NCI-H526 (cell line): ENCODE results near the gene SLC26A9.
A peak's percentile ranks its signal among the peaks of the same experiment; 100 is the strongest.
"Not testable (repeated sequence)": the region's sequence is repeated elsewhere in the genome, so short reads cannot be mapped to it uniquely, and the experiment has no call there.

ENCODE experiments used
- DNase-seq, 2 experiments: peaks; one replicate each; lab custom pipeline; 2025; lab: John Stamatoyannopoulos, UW

Gene SLC26A9

DNA sequence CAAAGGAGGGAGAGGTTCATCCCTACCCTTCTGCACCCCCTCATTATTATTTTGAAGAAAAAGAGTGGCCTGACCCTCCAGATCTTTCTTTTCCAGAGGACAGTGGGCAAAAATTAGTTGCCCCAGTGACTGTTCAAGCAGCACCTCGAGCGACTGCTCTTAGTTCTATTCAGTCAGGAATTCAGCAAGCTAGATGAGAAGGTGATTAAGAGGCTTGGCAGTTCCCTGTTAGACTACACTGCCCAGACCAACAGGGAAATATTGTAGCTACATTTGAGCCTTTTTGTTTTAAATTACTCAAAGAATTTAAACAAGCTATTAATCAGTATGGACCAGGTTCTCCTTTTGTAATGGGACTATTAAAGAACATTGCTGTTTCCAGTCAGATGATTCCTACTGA lies 51.8 kb downstream of the SLC26A9 start:
- not testable (repeated sequence) for DNase-seq

DNA sequence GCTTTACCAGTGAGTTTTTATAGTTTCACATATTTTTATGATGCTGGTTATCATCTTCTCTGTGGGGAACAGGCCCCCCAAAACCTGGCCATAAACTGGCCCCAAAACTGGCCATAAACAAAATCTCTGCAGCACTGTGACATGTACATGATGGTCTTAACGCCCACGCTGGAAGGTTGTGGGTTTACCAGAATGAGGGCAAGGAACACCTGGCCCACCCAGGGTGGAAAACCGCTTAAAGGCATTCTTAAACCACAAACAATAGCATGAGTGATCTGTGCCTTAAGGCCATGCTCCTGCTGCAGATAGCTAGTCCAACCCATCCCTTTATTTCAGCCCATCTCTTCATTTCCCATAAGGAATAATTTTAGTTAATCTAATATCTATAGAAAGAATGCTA lies 52.6 kb downstream of the SLC26A9 start:
- DNase-seq, result not testable (repeated sequence)

DNA sequence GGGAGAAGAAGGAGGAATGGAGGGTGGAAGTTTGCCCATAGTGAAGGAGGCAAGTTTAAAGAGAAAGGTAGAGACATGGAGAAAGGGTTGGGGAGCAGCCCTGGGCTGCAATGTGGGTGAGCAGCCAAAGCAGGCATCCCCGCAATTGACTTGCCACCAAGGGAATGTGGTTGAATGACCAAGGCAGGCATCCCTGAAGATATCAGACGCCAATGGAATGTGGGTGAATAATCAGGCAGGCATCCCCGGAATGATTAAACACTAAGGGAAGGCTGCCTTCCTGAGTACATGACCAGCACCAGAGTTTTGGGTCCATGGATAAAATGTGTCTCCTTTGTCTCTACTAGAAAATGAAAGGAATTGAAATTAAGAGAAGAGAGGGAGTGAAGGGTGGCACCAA lies 53.5 kb downstream of the SLC26A9 start:
- DNase-seq, result not testable (repeated sequence)

DNA sequence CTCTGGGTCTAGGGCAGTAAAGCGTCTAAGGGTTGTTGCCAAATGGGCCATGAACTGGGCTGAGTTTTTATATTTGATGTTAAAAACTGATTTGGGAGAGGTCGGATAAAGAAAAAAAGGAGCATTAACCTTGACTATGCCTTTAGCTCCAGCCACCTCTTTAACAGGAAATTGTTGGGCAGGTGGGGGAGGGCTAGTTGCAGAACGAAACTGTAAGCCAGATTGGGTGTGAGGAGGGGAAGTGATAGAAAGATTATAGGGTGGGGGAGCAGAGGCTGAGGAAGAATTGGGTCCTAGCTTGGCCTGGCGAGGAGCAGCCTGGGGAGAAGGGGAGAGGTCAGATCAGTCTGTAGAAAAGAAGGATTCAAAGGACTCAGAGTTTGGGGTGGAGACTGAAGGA lies 54.2 kb downstream of the SLC26A9 start:
- DNase-seq, result not testable (repeated sequence)

DNA sequence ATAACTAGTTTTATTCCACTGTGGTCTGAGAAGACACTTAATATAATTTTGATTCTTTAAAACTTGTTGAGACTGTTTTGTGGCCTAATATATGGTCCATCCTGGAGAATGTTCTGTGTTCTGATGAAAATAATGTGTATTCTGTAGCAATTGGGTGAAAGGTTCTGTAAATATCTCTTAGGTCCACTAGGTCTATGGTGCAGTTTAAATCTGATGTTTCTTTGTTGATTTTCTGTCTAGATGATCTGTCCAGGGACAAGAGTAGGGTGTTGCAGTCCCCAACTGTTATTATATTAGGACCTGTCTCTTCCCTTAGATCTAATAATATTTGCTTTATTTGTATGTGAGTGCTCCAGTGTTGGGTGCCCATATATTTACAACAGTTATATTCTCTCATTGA lies 59.5 kb downstream of the SLC26A9 start:
- DNase-seq, result no peak

DNA sequence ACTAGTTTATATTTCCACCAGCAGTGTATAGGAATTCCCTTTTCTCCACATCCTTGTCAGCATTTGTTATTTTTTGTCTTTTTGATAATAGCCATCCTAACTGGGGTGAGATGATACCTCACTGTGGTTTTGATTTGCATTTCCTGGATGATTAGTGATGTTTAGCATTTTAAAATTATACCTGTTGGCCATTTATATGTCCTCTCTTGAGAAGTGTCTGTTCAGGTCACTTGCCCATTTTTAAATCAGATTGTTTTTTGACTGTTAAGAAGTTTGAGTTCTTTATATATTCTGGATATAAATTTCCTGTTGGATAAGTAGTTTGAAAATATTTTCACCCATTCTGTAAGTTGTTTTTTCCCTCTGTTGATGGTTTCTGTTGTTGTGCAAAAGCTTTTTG lies 62.3 kb downstream of the SLC26A9 start:
- DNase-seq, result no peak

DNA sequence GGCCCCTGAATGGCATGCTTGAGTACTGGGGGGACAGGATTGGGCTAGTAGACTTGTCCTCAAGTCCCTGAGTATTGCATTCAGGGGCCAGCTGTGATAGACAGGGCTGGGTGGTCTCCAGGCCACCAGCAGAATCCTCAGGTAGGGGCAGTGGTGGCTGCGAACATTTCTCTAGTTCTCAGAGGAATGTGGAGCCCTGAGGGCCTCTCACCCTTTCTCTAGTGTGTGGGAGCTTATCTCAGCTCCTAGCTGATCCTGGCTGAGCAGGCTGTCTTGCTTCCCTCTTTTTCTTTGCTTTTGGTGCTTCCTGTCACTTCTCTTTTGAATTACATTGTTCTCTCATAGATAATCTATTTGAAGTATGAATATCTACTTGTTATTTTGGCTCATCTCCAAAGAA lies 63.3 kb downstream of the SLC26A9 start:
- no peak for DNase-seq

DNA sequence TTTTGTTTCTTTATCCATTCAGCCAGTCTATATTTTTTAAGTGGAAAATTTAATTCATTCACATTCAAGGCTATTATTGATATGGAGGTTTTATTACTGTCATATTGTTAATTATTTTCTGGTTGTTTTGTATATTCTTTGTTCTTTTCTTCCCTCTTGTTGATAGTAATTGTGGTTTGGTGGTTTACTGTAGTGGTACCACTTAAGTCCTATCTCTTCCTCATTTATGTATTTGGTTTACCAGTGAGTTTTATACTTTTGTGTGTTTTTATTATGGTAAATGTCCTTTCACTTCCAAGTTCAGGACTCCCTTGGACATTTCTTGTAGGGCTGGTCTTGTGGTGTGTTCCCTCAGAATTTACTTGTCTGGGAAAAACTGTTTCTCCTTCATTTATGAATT lies 65.2 kb downstream of the SLC26A9 start:
- no peak for DNase-seq

DNA sequence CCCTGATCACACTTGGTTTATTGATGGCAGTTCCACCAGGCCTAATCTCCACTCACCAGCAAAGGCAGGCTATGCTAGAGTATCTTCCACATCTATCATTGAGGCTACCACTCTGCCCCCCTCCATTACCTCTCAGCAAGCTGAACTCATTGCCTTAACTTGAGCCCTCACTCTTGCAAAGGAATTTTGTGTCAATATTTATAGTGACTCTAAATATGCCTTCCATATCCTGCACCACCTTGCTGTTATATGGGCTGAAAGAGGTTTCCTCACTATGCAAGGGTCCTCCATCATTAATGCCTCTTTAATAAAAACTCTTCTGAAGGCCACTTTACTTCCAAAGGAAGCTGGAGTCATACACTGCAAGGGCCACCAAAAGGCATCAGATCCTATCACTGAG lies 70.1 kb downstream of the SLC26A9 start:
- not testable (repeated sequence) for DNase-seq

DNA sequence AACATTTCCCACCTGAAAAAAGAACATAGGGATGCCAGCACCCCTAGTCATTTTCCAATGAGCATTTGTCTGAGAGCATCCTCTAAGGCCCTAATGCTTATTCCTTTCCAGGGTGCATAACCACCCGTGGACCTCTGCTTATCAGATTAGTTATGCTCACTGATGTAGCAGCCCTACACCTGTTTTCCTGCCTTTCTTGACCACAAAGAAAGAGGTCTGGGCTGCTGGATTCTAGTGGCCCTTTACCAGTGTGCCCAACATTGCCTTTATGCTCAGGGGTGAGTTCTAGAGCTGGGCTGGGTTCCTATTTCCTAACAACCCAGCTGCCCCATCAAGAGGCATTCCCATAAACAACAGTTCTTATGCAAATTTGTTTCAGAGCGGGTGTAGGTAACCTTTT lies 73.0 kb downstream of the SLC26A9 start:
- peak in 1 of 2 experiments; percentile 12 for DNase-seq
